ENCODE results near the gene KLHL5.

- TF ChIP-seq POLR2A (IDR thresholded peaks at IDR 0.05) = no peak
- TF ChIP-seq CTCF (IDR thresholded peaks at IDR 0.05) = no peak
These were observed 7.5 kb upstream of the KLHL5 start for GRCh38 chr4:39054497-39054896.

Data from uterus (tissue), 2 donors.